WTC11 (cell line): ENCODE results near the gene LDLRAD1. TPM values are rescaled to one million over a fixed set of nuclear protein-coding genes. Genes with fewer than 3 reads are reported as not detected.
"Not testable (repeated sequence)": the region's sequence is repeated elsewhere in the genome, so short reads cannot be mapped to it uniquely, and the experiment has no call there.

ENCODE experiments used
- ATAC-seq: fragments of 200-7000 bp; cut with Tn5 transposase; 2 replicates; pipeline ENCODE4 v1.10.0; 2021; ENCODE audit warnings: mild to moderate bottlenecking, moderate library complexity
- CTCF ChIA-PET: fragments of 300-600 bp; sonication (Branson Sonifier 250); formaldehyde crosslinking; loops from one replicate; lab custom pipeline; 2021; ENCODE audit warnings: antibody characterized with exemption; lab: Charles Lee
- POLR2A ChIA-PET: fragments of 350-600 bp; sonication (Branson Sonifier 250); formaldehyde crosslinking; loops from one replicate; lab custom pipeline; 2021; ENCODE audit warnings: antibody characterized with exemption; lab: Charles Lee
- DNase-seq: peaks from one replicate; pipeline ENCODE4 v3.0.0; 2021; ENCODE audit warnings: low spot score
- H3K27ac Mint-ChIP-seq: 2 replicates; pipeline ENCODE4 v1.8.0; 2021; ENCODE audit warnings: mixed read lengths
- H3K27me3 Mint-ChIP-seq: 2 replicates; pipeline ENCODE4 v1.8.0; 2021; ENCODE audit warnings: low read depth, mild to moderate bottlenecking, moderate library complexity, mixed read lengths
- H3K36me3 Mint-ChIP-seq: 2 replicates; pipeline ENCODE4 v1.8.0; 2021; ENCODE audit warnings: mixed read lengths
- H3K4me1 Mint-ChIP-seq: 2 replicates; pipeline ENCODE4 v1.8.0; 2022; ENCODE audit warnings: mixed read lengths
- H3K4me3 Mint-ChIP-seq: 2 replicates; pipeline ENCODE4 v1.8.0; 2021; ENCODE audit warnings: mild to moderate bottlenecking, moderate library complexity, mixed read lengths
- H3K9me3 Mint-ChIP-seq: 2 replicates; pipeline ENCODE4 v1.8.0; 2021; ENCODE audit warnings: mixed read lengths
- ARID4B ChIP-seq: sonication (generic); formaldehyde crosslinking; IDR thresholded peaks from 2 replicates; pipeline ENCODE4 v1.8.0; 2023; ENCODE audit warnings: missing genetic modification reagents, mild to moderate bottlenecking, borderline replicate concordance
- CDX4 ChIP-seq: fragments of 250-450 bp; sonication (Bioruptor Pico); IDR thresholded peaks from 2 replicates; pipeline ENCODE4 v1.9.0; 2021; ENCODE audit warnings: moderate library complexity, mild to moderate bottlenecking, inconsistent platforms, borderline replicate concordance
- E2F4 ChIP-seq: sonication (generic); formaldehyde crosslinking; IDR thresholded peaks from 2 replicates; pipeline ENCODE4 v1.8.1; 2022; ENCODE audit warnings: low read depth, mild to moderate bottlenecking, moderate library complexity, missing genetic modification reagents, borderline replicate concordance
- ELF4 ChIP-seq: sonication (generic); formaldehyde crosslinking; IDR thresholded peaks from 2 replicates; pipeline ENCODE4 v1.8.1; 2022; ENCODE audit warnings: low read depth, mild to moderate bottlenecking, moderate library complexity, missing genetic modification reagents
- ESRRA ChIP-seq: sonication (generic); formaldehyde crosslinking; IDR thresholded peaks from 2 replicates; pipeline ENCODE4 v1.8.1; 2022; ENCODE audit warnings: mild to moderate bottlenecking, missing genetic modification reagents, borderline replicate concordance
- IRF1 ChIP-seq: sonication (generic); formaldehyde crosslinking; IDR thresholded peaks from 2 replicates; pipeline ENCODE4 v1.8.0; 2023; ENCODE audit warnings: missing genetic modification reagents
- IRF2 ChIP-seq: sonication (generic); formaldehyde crosslinking; IDR thresholded peaks from 2 replicates; pipeline ENCODE4 v1.8.0; 2022; ENCODE audit warnings: low read depth, missing genetic modification reagents, borderline replicate concordance
- JUN ChIP-seq: sonication (generic); formaldehyde crosslinking; IDR thresholded peaks from 2 replicates; pipeline ENCODE4 v1.8.0; 2023; ENCODE audit warnings: mild to moderate bottlenecking, missing genetic modification reagents
- PREB ChIP-seq: sonication (generic); formaldehyde crosslinking; IDR thresholded peaks from 2 replicates; pipeline ENCODE4 v1.8.1; 2022; ENCODE audit warnings: mild to moderate bottlenecking, missing genetic modification reagents, moderate library complexity, borderline replicate concordance
- ZNF232 ChIP-seq: sonication (generic); formaldehyde crosslinking; IDR thresholded peaks from 2 replicates; pipeline ENCODE4 v1.8.0; 2022; ENCODE audit warnings: mild to moderate bottlenecking, missing genetic modification reagents
- total RNA-seq: library from RNA; stranded (reverse); gene quantifications from 3 replicates; pipeline ENCODE4 v1.2.3, GENCODE V29; 2021

Gene LDLRAD1
- total RNA-seq, 1 experiment from 2014 or later: 0.09 TPM

GRCh38 chr1:54028306-54029251 is 10.6 kb upstream of the LDLRAD1 start (continued):
- TF ChIP-seq ELF4 (CRISPR knock-in tag): no peak
- TF ChIP-seq JUN: no peak
- no peak for TF ChIP-seq ZNF232
- no peak for TF ChIP-seq IRF1

GRCh38 chr1:54027848-54028247 is 9.9 kb upstream of the LDLRAD1 start:
- Mint-ChIP-seq H3K27ac (no peak overlapping the region), H3K36me3 (peaks cover 16% of the 10 kb centered on the region), H3K4me1 (no peaks in the 10 kb centered on the region), H3K9me3 (no peaks in the 10 kb centered on the region), H3K27me3 (no peaks in the 10 kb centered on the region), H3K4me3 (no peak overlapping the region)
- TF ChIP-seq ESRRA (no peak), IRF2 (CRISPR knock-in tag) (no peak), E2F4 (CRISPR knock-in tag) (no peak), CDX4 (CRISPR knock-in tag) (no peak), ARID4B (CRISPR knock-in tag) (no peak), PREB (CRISPR knock-in tag) (no peak)
- ATAC-seq (no peak), DNase-seq (no peak)
- ChIA-PET POLR2A (interaction anchor here (1.1 kb wide), 1 partner anchor 13 kb away, joined by 3 read pairs; no protein-coding TSS in a partner anchor), CTCF (interaction anchor here (1.2 to 1.5 kb wide), 2 partner anchors 36 to 168 kb away, joined by 3 to 6 read pairs; no protein-coding TSS in a partner anchor)

GRCh38 chr1:54024811-54025210 is 6.8 kb upstream of the LDLRAD1 start:
- H3K9me3 Mint-ChIP-seq, H3K36me3 Mint-ChIP-seq, ATAC-seq, H3K4me1 Mint-ChIP-seq, DNase-seq, H3K27me3 Mint-ChIP-seq, H3K4me3 Mint-ChIP-seq, POLR2A ChIA-PET, H3K27ac Mint-ChIP-seq: not testable (repeated sequence)
- CTCF ChIA-PET: interaction anchor here (1.3 kb wide), 1 partner anchor 33 kb away, joined by 3 read pairs; no protein-coding TSS in a partner anchor
